GM12878 (cell line): ENCODE results near the gene SGSH. TPM values are rescaled to one million over a fixed set of nuclear protein-coding genes. Genes with fewer than 3 reads are reported as not detected.

Experiments
- DPF2 ChIP-seq: fragments of 450-650 bp; IDR thresholded peaks from 2 replicates; pipeline ENCODE4 v1.6.1; 2017; ENCODE audit warnings: mild to moderate bottlenecking
- FOXK2 ChIP-seq: fragments of 450-650 bp; IDR thresholded peaks from 2 replicates; pipeline ENCODE4 v1.6.1; 2017; ENCODE audit warnings: mild to moderate bottlenecking, moderate library complexity
- FOXM1 ChIP-seq: IDR thresholded peaks from 2 replicates; pipeline ENCODE4 v1.6.1; 2012; ENCODE audit warnings: low read depth, mild to moderate bottlenecking, inconsistent platforms, low read length, moderate library complexity
- GABPA ChIP-seq: IDR thresholded peaks from 2 replicates; pipeline ENCODE4 v1.6.1; 2014; ENCODE audit warnings: antibody characterized with exemption, low read depth, mild to moderate bottlenecking, inconsistent platforms
- MEF2B ChIP-seq: fragments of 450-650 bp; IDR thresholded peaks from 2 replicates; pipeline ENCODE4 v1.6.1; 2018; ENCODE audit warnings: mild to moderate bottlenecking, moderate library complexity; ENCODE audit not compliant: partially characterized antibody, poor library complexity, severe bottlenecking
- MXI1 ChIP-seq: fragments of 150-350 bp; IDR thresholded peaks from 2 replicates; pipeline ENCODE4 v1.6.1; 2011; ENCODE audit warnings: low read depth, mild to moderate bottlenecking, inconsistent platforms, low read length, improper control_type of control experiment
- NFIC ChIP-seq: IDR thresholded peaks from 2 replicates; pipeline ENCODE4 v1.6.1; 2012; ENCODE audit warnings: low read depth, mild to moderate bottlenecking, inconsistent platforms, low read length, moderate library complexity
- POLR2AphosphoS5 ChIP-seq: IDR thresholded peaks from 2 replicates; pipeline ENCODE4 v1.6.1; 2011; ENCODE audit warnings: mild to moderate bottlenecking, low read length, inconsistent platforms
- SPI1 ChIP-seq: IDR thresholded peaks from 2 replicates; pipeline ENCODE4 v1.6.1; 2011; ENCODE audit warnings: low read depth, mild to moderate bottlenecking, low read length, moderate library complexity, borderline replicate concordance; ENCODE audit not compliant: insufficient read depth
- STAT1 ChIP-seq: fragments of 450-650 bp; conservative IDR thresholded peaks from 2 replicates; pipeline ENCODE4 v1.6.1; 2014; ENCODE audit warnings: antibody characterized with exemption, mild to moderate bottlenecking
- TCF12 ChIP-seq: IDR thresholded peaks from 2 replicates; pipeline ENCODE4 v1.6.1; 2011; ENCODE audit warnings: low read depth, mild to moderate bottlenecking, low read length
- TCF7 ChIP-seq: IDR thresholded peaks from 2 replicates; pipeline ENCODE4 v1.6.1; 2014; ENCODE audit warnings: antibody characterized with exemption, borderline replicate concordance
- ZNF24 ChIP-seq: fragments of 450-650 bp; IDR thresholded peaks from 2 replicates; pipeline ENCODE4 v1.6.1; 2017; ENCODE audit warnings: antibody characterized with exemption, mild to moderate bottlenecking
- ZNF274 ChIP-seq: IDR thresholded peaks from one replicate; pipeline ENCODE4 v1.8.0; 2011; ENCODE audit not compliant: insufficient read length, insufficient read depth
- polyA plus RNA-seq, 11 experiments: library from polyadenylated mRNA; depleted of rRNA in 4 of 11; unstranded in 6 of 11; stranded (reverse) in 5 of 11; fragments of >200 nt; fragmentation: Nextera tagmentation in 4 of 11; fragmentation: Illumina TruSeq in 1 of 11; extraction: Ambion mirVana in 4 of 11; extraction: Trizol in 1 of 11; gene quantifications; 1 replicate in 1 of 11; 2 replicates in 10 of 11; pipeline versions ENCODE4 v1.2.1 to v1.2.3, GENCODE V29; 2011 to 2016; ENCODE audit warnings: inconsistent platforms in 2 of 11, missing spikeins in 2 of 11, low read depth in 1 of 11
- total RNA-seq, 4 experiments: library from RNA; depleted of rRNA in 3 of 4; stranded (reverse); fragments of >200 nt in 3 of 4; fragmentation: Illumina TruSeq in 1 of 4; extraction: Trizol in 1 of 4; gene quantifications; 2 replicates each; pipeline versions ENCODE4 v1.2.1 to v1.2.3, GENCODE V29; 2013 to 2021
- TF ChIP-seq, protein P1 (sequence below): fragments of 450-650 bp; formaldehyde crosslinking; IDR thresholded peaks from 2 replicates; pipeline ENCODE4 v1.4.0; 2022; ENCODE audit warnings: mild to moderate bottlenecking, moderate library complexity
- TF ChIP-seq, protein P2 (sequence below): fragments of 450-650 bp; conservative IDR thresholded peaks from 2 replicates; pipeline ENCODE4 v1.6.1; 2017; ENCODE audit warnings: mild to moderate bottlenecking, moderate library complexity
- TF ChIP-seq, protein P3 (sequence below): IDR thresholded peaks from 2 replicates; pipeline ENCODE4 v1.6.1; 2011; ENCODE audit warnings: borderline replicate concordance, low read depth, mild to moderate bottlenecking, moderate library complexity, low read length; ENCODE audit not compliant: insufficient read depth, poor library complexity, severe bottlenecking
- TF ChIP-seq, protein P4 (sequence below), 3 experiments: IDR thresholded peaks in 2 of 3; conservative IDR thresholded peaks in 1 of 3; 2 replicates each; pipeline ENCODE4 v1.5.1; 2011; ENCODE audit warnings: low read depth in 3 of 3, low read length in 3 of 3, mild to moderate bottlenecking in 3 of 3, control low read depth in 2 of 3, moderate library complexity in 2 of 3, inconsistent platforms in 1 of 3, mixed read lengths in 1 of 3; ENCODE audit not compliant: control insufficient read depth in 2 of 3, insufficient read depth in 1 of 3; ENCODE audit errors: extremely low read depth in 1 of 3

The SGSH gene
- total and polyA plus RNA-seq, 10 of the 15 experiments (the other 5 are each of a cell fraction or from before 2014, with no cell fraction given), result 0.13 to 17.2 (median 6.0) TPM

DNA sequence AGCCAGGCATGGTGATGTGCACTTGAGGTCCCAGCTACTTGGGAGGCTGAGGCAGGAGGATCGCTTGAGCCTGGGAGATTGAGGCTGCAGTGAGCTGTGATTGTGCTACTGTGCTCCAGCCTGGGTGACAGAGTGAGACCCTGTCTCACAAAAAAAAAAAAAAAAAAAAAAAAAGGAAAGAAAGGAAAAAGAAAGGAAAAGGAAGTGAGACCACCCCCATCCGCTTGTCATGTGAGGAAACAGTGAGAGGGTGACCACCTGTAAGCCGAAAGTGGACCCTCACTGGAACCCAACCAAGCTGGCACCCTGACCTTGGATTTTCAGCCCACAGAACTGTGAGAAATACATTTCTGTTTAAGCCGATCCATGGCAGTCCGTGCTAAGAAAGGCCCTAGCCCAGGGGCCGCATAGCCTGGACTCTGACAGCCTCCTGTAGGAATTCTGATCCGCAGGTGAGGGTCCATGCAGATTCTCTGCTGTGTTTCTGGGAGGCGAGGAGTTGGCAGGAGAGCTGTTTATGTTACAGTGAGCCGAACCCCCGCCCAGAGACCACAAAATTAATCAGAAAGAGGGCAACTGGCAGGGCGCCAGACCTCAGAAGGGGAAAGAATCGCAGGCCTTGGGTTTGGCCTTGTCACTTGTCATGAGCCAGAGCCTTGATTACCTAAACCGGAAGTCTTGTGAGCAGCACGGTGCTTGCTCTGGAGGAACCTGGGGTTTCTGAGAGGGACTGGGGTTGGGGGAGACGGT, 945 bp downstream of the SGSH start (continued):
- TF ChIP-seq MXI1 (peak; percentile 75; the same call in 1 of the 2 replicates), POLR2AphosphoS5 (peak; percentile 55; the same call in 1 of the 2 replicates), GABPA (0 out of 2 replicates have a peak, but pooled peaks have one; percentile 49), MEF2B (no peak), DPF2 (no peak), NFIC (no peak; the same call in 1 of the 2 replicates), SPI1 (no peak; the same call in 1 of the 2 replicates), ZNF24 (no peak), STAT1 (no peak), TCF7 (no peak), FOXM1 (no peak), FOXK2 (no peak), ZNF274 (no peak), TCF12 (no peak)
- TF ChIP-seq, protein P1, sequence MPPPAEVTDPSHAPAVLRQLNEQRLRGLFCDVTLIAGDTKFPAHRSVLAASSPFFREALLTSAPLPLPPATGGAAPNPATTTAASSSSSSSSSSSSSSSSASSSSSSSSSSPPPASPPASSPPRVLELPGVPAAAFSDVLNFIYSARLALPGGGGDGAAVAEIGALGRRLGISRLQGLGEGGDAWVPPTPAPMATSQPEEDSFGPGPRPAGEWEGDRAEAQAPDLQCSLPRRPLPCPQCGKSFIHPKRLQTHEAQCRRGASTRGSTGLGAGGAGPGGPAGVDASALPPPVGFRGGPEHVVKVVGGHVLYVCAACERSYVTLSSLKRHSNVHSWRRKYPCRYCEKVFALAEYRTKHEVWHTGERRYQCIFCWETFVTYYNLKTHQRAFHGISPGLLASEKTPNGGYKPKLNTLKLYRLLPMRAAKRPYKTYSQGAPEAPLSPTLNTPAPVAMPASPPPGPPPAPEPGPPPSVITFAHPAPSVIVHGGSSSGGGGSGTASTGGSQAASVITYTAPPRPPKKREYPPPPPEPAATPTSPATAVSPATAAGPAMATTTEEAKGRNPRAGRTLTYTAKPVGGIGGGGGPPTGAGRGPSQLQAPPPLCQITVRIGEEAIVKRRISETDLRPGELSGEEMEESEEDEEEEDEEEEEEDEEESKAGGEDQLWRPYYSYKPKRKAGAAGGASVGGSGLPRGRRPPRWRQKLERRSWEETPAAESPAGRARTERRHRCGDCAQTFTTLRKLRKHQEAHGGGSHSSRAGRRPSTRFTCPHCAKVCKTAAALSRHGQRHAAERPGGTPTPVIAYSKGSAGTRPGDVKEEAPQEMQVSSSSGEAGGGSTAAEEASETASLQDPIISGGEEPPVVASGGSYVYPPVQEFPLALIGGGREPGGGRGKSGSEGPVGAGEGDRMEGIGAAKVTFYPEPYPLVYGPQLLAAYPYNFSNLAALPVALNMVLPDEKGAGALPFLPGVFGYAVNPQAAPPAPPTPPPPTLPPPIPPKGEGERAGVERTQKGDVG (CRISPR knock-in tag), result no peak
- TF ChIP-seq, protein P2, sequence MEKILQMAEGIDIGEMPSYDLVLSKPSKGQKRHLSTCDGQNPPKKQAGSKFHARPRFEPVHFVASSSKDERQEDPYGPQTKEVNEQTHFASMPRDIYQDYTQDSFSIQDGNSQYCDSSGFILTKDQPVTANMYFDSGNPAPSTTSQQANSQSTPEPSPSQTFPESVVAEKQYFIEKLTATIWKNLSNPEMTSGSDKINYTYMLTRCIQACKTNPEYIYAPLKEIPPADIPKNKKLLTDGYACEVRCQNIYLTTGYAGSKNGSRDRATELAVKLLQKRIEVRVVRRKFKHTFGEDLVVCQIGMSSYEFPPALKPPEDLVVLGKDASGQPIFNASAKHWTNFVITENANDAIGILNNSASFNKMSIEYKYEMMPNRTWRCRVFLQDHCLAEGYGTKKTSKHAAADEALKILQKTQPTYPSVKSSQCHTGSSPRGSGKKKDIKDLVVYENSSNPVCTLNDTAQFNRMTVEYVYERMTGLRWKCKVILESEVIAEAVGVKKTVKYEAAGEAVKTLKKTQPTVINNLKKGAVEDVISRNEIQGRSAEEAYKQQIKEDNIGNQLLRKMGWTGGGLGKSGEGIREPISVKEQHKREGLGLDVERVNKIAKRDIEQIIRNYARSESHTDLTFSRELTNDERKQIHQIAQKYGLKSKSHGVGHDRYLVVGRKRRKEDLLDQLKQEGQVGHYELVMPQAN, result no peak
- TF ChIP-seq, protein P3, sequence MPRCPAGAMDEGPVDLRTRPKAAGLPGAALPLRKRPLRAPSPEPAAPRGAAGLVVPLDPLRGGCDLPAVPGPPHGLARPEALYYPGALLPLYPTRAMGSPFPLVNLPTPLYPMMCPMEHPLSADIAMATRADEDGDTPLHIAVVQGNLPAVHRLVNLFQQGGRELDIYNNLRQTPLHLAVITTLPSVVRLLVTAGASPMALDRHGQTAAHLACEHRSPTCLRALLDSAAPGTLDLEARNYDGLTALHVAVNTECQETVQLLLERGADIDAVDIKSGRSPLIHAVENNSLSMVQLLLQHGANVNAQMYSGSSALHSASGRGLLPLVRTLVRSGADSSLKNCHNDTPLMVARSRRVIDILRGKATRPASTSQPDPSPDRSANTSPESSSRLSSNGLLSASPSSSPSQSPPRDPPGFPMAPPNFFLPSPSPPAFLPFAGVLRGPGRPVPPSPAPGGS, result peak; percentile 10
- TF ChIP-seq, protein P4, sequence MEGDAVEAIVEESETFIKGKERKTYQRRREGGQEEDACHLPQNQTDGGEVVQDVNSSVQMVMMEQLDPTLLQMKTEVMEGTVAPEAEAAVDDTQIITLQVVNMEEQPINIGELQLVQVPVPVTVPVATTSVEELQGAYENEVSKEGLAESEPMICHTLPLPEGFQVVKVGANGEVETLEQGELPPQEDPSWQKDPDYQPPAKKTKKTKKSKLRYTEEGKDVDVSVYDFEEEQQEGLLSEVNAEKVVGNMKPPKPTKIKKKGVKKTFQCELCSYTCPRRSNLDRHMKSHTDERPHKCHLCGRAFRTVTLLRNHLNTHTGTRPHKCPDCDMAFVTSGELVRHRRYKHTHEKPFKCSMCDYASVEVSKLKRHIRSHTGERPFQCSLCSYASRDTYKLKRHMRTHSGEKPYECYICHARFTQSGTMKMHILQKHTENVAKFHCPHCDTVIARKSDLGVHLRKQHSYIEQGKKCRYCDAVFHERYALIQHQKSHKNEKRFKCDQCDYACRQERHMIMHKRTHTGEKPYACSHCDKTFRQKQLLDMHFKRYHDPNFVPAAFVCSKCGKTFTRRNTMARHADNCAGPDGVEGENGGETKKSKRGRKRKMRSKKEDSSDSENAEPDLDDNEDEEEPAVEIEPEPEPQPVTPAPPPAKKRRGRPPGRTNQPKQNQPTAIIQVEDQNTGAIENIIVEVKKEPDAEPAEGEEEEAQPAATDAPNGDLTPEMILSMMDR (IDR thresholded peaks at IDR 0.05 in 2 of 3, conservative IDR thresholded peaks at IDR 0.05 in 1 of 3; ENCODE audit: control insufficient read depth in 2 of 3, extremely low read depth in 1 of 3, insufficient read depth in 1 of 3, low read depth in 3 of 3, low read length in 3 of 3), result no peak
